Gastroesophageal sphincter (tissue), 4 donors: ENCODE results near the gene ZNRF4. TPM values are rescaled to one million over a fixed set of nuclear protein-coding genes. Genes with fewer than 3 reads are reported as not detected.

Source experiments
- ATAC-seq: fragments of 150-250 bp; one replicate; pipeline ENCODE4 v1.9.1; 2016; ENCODE audit warnings: mild to moderate bottlenecking, moderate library complexity
- H3K27ac ChIP-seq, 4 donors: fragments of 200-600 bp; sonication (generic) in 3 of 4; 1 replicate in 3 of 4; 2 replicates in 1 of 4; pipeline ENCODE4 v1.5.1; 2016 to 2019
- H3K27me3 ChIP-seq: fragments of 200-600 bp; sonication (generic); one replicate; pipeline ENCODE4 v1.5.1; 2019
- H3K36me3 ChIP-seq, 2 donors: fragments of 200-600 bp; sonication (generic); one replicate each; pipeline ENCODE4 v1.5.1; 2019; ENCODE audit warnings: control low read depth in 1 of 2
- H3K4me1 ChIP-seq, 3 donors: fragments of 200-600 bp; sonication (generic); 1 replicate in 2 of 3; 2 replicates in 1 of 3; pipeline ENCODE4 v1.5.1; 2016 to 2019; ENCODE audit warnings: control low read depth in 2 of 3
- H3K4me3 ChIP-seq, 2 donors: fragments of 200-600 bp; sonication (generic); one replicate each; pipeline ENCODE4 v1.5.1; 2019; ENCODE audit warnings: mild to moderate bottlenecking in 1 of 2, moderate library complexity in 1 of 2
- H3K9me3 ChIP-seq, 3 donors: fragments of 200-600 bp; sonication (generic); one replicate each; pipeline ENCODE4 v1.5.1; 2017 to 2019; ENCODE audit warnings: control low read depth in 2 of 3
- EP300 ChIP-seq: sonication (generic); formaldehyde crosslinking; IDR thresholded peaks from one replicate; pipeline ENCODE4 v1.6.1; 2017; ENCODE audit warnings: antibody characterized with exemption, mild to moderate bottlenecking
- POLR2A ChIP-seq, 2 donors: fragments of 450-650 bp; IDR thresholded peaks; one replicate each; pipeline ENCODE4 v1.6.1; 2017; ENCODE audit warnings: antibody characterized with exemption in 2 of 2, mild to moderate bottlenecking in 2 of 2, moderate library complexity in 1 of 2
- POLR2AphosphoS5 ChIP-seq: sonication (generic); formaldehyde crosslinking; IDR thresholded peaks from one replicate; pipeline ENCODE4 v1.6.1; 2017; ENCODE audit warnings: antibody characterized with exemption
- WGBS, 2 donors: methylation state at CpG; one replicate each; pipeline ENCODE4 v1.1.5; 2018; ENCODE audit warnings: low coverage in 1 of 2; 5-methylcytosine and 5-hydroxymethylcytosine counted together
- total RNA-seq, 4 donors: library from RNA; depleted of rRNA; stranded (reverse); fragments of >200 nt; gene quantifications; one replicate each; pipeline ENCODE4 v1.1.0, GENCODE V29; 2016
- TF ChIP-seq, protein P1 (sequence below), 4 experiments: fragments of 200-600 bp in 2 of 4; fragments of 450-650 bp in 2 of 4; sonication (generic) in 1 of 4; IDR thresholded peaks; one replicate each; pipeline ENCODE4 v1.5.1; 2017 to 2019; ENCODE audit warnings: antibody characterized with exemption in 4 of 4, mild to moderate bottlenecking in 2 of 4, moderate library complexity in 2 of 4

ZNRF4 gene
- total RNA-seq, 4 donors from 2014 or later = not detected

DNA sequence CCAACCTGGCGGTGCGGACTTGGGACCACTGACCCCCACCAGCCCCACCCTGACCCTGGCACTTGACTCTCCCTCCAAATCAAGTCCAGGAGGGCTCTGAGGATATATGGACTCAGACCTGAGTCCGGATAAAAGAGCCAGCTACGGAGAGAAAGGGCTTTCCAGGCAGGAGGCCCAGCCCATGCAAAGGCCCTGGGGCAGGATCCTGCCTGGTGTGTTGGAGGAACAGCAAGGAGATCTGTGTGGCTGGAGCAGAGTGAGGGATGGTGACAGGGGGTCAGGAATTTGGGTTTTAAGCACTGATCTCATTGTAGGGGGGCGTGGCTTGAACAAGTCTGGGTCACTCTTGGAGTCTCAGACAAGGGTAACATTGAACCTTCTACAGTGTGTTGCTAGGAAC, 474 bp upstream of the ZNRF4 start:
- H3K9me3 ChIP-seq = peaks cover 0 to 6% (median 0%) of the 10 kb centered on the region in 3 donors
- TF ChIP-seq, protein P1, sequence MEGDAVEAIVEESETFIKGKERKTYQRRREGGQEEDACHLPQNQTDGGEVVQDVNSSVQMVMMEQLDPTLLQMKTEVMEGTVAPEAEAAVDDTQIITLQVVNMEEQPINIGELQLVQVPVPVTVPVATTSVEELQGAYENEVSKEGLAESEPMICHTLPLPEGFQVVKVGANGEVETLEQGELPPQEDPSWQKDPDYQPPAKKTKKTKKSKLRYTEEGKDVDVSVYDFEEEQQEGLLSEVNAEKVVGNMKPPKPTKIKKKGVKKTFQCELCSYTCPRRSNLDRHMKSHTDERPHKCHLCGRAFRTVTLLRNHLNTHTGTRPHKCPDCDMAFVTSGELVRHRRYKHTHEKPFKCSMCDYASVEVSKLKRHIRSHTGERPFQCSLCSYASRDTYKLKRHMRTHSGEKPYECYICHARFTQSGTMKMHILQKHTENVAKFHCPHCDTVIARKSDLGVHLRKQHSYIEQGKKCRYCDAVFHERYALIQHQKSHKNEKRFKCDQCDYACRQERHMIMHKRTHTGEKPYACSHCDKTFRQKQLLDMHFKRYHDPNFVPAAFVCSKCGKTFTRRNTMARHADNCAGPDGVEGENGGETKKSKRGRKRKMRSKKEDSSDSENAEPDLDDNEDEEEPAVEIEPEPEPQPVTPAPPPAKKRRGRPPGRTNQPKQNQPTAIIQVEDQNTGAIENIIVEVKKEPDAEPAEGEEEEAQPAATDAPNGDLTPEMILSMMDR (IDR thresholded peaks at IDR 0.05) = no peak
- TF ChIP-seq EP300 (no peak), POLR2AphosphoS5 (no peak), POLR2A (IDR thresholded peaks at IDR 0.05) (no peak)
- WGBS, 2 donors = 94 to 100% methylated on average over 2 of the region's 5 CpGs
- H3K4me1 ChIP-seq = no peaks in the 10 kb centered on the region
- no peak overlapping the region for H3K4me3 ChIP-seq
- H3K36me3 ChIP-seq = no peaks in the 10 kb centered on the region
- H3K27ac ChIP-seq = no peak overlapping the region
- ATAC-seq = no peak
- H3K27me3 ChIP-seq = peaks cover 22% of the 10 kb centered on the region

DNA sequence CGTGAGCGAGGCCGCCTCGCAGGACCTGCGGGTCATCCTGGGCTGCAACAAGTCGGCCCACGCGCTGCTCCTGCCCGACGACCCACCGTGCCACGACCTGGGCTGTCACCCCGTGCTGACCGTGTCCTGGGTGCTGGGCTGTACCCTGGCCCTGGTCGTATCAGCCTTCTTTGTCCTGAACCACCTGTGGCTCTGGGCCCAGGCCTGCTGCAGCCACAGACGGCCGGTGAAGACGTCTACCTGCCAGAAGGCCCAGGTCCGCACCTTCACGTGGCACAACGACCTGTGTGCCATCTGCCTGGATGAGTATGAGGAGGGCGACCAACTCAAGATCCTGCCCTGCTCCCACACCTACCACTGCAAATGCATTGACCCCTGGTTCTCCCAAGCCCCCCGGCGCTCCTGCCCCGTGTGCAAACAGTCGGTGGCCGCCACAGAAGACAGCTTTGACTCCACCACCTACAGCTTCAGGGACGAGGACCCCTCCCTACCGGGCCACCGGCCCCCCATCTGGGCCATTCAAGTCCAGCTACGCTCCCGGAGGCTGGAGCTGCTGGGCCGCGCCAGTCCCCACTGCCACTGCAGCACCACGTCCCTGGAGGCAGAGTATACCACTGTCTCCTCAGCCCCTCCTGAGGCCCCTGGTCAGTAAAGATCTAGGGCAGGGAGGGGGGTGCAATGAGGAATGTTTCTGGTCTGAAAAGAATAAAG, 1.1 kb downstream of the ZNRF4 start:
- peaks cover 0 to 6% (median 0%) of the 10 kb centered on the region in 3 donors for H3K9me3 ChIP-seq
- ATAC-seq = no peak
- H3K27ac ChIP-seq = no peak overlapping the region
- no peaks in the 10 kb centered on the region for H3K4me1 ChIP-seq
- peaks cover 7% of the 10 kb centered on the region for H3K27me3 ChIP-seq
- no peaks in the 10 kb centered on the region for H3K36me3 ChIP-seq
- TF ChIP-seq, protein P1 (IDR thresholded peaks at IDR 0.05) = no peak
- TF ChIP-seq POLR2AphosphoS5 = no peak
- TF ChIP-seq EP300 = no peak
- TF ChIP-seq POLR2A (IDR thresholded peaks at IDR 0.05) = no peak
- WGBS, 2 donors = 92% methylated on average over 14 of the region's 35 CpGs; no CpG with 5 or more reads in 1 of the 2 donors
- no peak overlapping the region for H3K4me3 ChIP-seq

DNA sequence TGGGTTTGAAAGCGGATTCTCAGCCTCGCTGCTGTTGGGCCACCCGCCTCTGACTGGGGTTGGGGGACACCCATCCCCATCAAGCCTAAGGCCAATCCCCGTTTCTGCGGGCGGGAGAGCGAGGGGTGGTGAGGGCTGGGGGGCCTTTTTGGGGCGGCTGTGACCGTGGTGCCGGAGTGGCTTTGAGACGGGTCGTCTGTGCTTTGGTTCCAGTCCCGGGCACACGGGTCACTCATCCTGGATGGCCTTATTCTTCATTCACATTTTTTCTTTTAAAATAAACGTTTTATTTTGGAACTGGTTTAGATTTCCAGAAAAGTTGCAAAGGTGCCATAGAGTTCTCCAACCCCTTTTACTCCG, 1.6 kb downstream of the ZNRF4 start:
- TF ChIP-seq EP300 (no peak), POLR2A (IDR thresholded peaks at IDR 0.05) (no peak), POLR2AphosphoS5 (no peak)
- TF ChIP-seq, protein P1 (IDR thresholded peaks at IDR 0.05) = no peak
- WGBS, 2 donors = 67 to 92% methylated on average over 5 to 6 of the region's 16 CpGs
- Histone ChIP-seq H3K27me3 (peaks cover 1% of the 10 kb centered on the region), H3K27ac (no peak overlapping the region), H3K9me3 (peaks cover 0 to 6% (median 0%) of the 10 kb centered on the region in 3 donors), H3K4me3 (no peak overlapping the region), H3K4me1 (no peaks in the 10 kb centered on the region), H3K36me3 (no peaks in the 10 kb centered on the region)
- no peak for ATAC-seq

DNA sequence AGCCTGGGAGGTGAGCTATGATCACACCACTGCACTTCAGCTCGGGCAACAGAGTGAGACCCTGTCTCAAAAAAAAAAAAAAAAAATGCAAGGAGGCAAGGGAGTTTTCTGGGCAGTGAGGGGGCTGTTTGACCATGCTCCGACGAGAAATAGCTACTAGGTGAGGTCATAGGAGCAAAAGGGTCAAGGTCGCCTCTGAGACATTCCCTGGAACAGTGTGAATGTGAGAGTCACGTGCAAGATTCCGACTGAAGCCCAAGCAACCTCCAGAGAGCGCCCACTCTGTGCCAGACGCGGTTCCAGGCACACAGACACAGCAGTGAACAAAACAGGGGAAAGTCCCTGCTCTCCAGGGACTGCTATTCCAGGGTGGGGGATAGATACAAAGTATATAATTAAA, 2.5 kb downstream of the ZNRF4 start:
- ATAC-seq = no peak
- Histone ChIP-seq H3K36me3 (no peaks in the 10 kb centered on the region), H3K27me3 (no peaks in the 10 kb centered on the region), H3K27ac (no peak overlapping the region), H3K4me3 (no peak overlapping the region), H3K4me1 (no peaks in the 10 kb centered on the region), H3K9me3 (peaks cover 0 to 6% (median 0%) of the 10 kb centered on the region in 3 donors)
- TF ChIP-seq POLR2A (IDR thresholded peaks at IDR 0.05) (no peak), POLR2AphosphoS5 (no peak), EP300 (no peak)
- TF ChIP-seq, protein P1 (IDR thresholded peaks at IDR 0.05) = no peak
- 79% methylated on average over 9 of the region's 9 CpGs; no CpG with 5 or more reads in 1 of the 2 donors for WGBS, 2 donors

DNA sequence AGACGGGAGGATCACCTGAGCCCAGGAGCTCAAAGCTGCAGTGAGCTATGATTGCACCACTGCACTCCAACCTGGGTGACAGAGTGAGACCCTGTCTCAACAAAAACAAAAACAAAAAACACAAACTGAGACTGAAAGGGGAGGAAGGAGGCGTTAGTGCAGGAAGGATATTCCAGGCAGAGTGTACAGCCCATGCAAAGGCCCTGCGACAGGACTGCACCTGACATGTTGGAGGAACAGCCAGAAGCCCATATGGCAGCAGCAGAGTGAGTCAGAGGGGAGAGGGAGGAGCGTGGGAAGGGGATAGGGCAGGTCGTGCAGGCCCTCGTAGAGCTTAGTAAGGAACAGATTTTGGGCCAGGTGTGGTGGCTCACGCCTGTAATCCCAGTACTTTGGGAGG, 3.2 kb downstream of the ZNRF4 start:
- H3K36me3 ChIP-seq = no peaks in the 10 kb centered on the region
- H3K27me3 ChIP-seq = no peaks in the 10 kb centered on the region
- H3K9me3 ChIP-seq = no peaks in the 10 kb centered on the region
- no peak overlapping the region for H3K4me3 ChIP-seq
- H3K27ac ChIP-seq = no peak overlapping the region
- ATAC-seq = no peak
- WGBS, 2 donors = 78 to 89% methylated on average over 3 to 7 of the region's 7 CpGs
- TF ChIP-seq POLR2A (IDR thresholded peaks at IDR 0.05) (no peak), POLR2AphosphoS5 (no peak), EP300 (no peak)
- TF ChIP-seq, protein P1 (IDR thresholded peaks at IDR 0.05) = no peak
- no peaks in the 10 kb centered on the region for H3K4me1 ChIP-seq
